ENCODE results near the gene MRTFA. TPM values are rescaled to one million over a fixed set of nuclear protein-coding genes. Genes with fewer than 3 reads are reported as not detected.

The MRTFA gene
- total and polyA plus RNA-seq, 12 donors = 12.3 to 141 (median 41.6) TPM

DNA sequence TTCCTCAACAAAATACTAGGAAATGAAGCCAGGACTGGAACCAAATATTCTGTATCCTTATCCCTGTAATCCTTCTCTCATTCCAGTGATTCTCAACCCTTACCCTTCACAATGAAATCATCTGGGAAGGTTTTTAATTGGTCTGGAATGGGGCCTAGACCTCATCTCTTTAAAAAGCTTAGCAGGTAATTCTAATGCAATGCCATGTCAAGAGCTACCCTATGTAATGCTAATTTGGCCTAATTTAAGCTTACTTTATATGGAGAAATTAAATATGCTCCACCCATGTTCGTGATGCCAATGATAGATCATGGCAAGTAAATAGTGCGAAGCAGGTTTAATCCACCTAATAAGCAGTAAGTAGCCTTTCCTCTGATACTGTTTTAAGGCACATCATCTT is 164.5 kb downstream of the MRTFA start:
- no peaks in the 10 kb centered on the region for H3K27me3 ChIP-seq
- no peak overlapping the region for H3K27ac ChIP-seq
- H3K4me3 ChIP-seq = no peak overlapping the region
- no peaks in the 10 kb centered on the region for H3K9me3 ChIP-seq (replicated peaks in 1 of 3)
- intact Hi-C loops (cut with DNase I) = no loop called here
- H3K4me1 ChIP-seq (replicated peaks in 1 of 2) = peaks cover 0 to 5% of the 10 kb centered on the region in 2 donors
- H3K36me3 ChIP-seq (replicated peaks in 1 of 2) = no peaks in the 10 kb centered on the region
- no peak for TF ChIP-seq POLR2A (IDR thresholded peaks at IDR 0.05)
- TF ChIP-seq, protein P1, sequence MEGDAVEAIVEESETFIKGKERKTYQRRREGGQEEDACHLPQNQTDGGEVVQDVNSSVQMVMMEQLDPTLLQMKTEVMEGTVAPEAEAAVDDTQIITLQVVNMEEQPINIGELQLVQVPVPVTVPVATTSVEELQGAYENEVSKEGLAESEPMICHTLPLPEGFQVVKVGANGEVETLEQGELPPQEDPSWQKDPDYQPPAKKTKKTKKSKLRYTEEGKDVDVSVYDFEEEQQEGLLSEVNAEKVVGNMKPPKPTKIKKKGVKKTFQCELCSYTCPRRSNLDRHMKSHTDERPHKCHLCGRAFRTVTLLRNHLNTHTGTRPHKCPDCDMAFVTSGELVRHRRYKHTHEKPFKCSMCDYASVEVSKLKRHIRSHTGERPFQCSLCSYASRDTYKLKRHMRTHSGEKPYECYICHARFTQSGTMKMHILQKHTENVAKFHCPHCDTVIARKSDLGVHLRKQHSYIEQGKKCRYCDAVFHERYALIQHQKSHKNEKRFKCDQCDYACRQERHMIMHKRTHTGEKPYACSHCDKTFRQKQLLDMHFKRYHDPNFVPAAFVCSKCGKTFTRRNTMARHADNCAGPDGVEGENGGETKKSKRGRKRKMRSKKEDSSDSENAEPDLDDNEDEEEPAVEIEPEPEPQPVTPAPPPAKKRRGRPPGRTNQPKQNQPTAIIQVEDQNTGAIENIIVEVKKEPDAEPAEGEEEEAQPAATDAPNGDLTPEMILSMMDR (IDR thresholded peaks at IDR 0.05) = no peak
- DNase-seq = no peak
- WGBS, 4 donors = 96 to 100% (median 97%) methylated on average over 2 of the region's 2 CpGs

DNA sequence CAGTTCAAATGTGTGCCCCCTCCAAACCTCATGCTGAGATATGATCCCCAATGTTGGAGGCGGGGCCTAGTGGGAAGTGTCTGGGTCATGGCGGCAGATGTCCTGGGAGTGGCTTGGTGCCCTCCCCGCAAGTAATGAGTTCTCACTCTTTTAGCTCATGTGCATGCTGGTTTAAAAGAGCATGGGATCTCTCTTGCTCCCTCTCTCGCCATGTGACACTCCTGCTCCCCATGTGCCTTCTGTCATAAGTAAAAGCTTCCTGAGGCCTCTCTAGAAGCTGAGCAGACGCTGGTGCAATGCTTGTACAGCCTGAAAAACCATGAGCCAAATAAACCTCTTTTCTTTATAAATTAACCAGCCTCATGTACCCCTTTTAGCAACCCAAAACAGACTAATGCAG is 167.3 kb downstream of the MRTFA start:
- intact Hi-C loops (cut with DNase I) = no loop called here
- Histone ChIP-seq H3K9me3 (replicated peaks in 1 of 3) (no peaks in the 10 kb centered on the region), H3K27ac (no peak overlapping the region), H3K4me3 (no peak overlapping the region), H3K4me1 (replicated peaks in 1 of 2) (peaks cover 0 to 13% of the 10 kb centered on the region in 2 donors), H3K27me3 (no peaks in the 10 kb centered on the region), H3K36me3 (replicated peaks in 1 of 2) (no peaks in the 10 kb centered on the region)
- TF ChIP-seq, protein P1 (IDR thresholded peaks at IDR 0.05) = no peak
- no peak for TF ChIP-seq POLR2A (IDR thresholded peaks at IDR 0.05)
- WGBS, 4 donors = 96 to 98% (median 97%) methylated on average over 5 of the region's 5 CpGs
- DNase-seq = no peak

DNA sequence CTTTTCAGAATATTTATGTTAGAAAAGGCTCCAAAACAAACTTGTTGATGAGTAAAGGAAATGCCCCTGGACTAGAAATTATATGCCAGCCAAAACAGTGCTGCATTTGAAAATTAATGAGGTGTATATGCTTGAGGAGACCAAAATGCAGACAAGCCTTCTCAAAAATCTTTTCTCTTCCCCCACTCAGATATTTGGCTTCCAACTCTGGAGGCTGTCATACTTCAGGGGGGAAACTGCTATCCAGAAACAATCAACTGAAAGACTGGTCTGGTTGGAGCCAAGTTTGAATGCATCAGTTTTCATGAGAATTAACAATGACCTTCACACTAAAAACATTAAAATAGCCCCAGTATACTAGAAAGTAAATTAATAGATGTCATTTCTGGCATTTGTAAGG is 167.9 kb downstream of the MRTFA start:
- TF ChIP-seq, protein P1 (IDR thresholded peaks at IDR 0.05) = no peak
- no peak for TF ChIP-seq POLR2A (IDR thresholded peaks at IDR 0.05)
- DNase-seq = no peak
- intact Hi-C loops (cut with DNase I) = no loop called here
- Histone ChIP-seq H3K4me1 (replicated peaks in 1 of 2) (peaks cover 0 to 13% of the 10 kb centered on the region in 2 donors), H3K27me3 (no peaks in the 10 kb centered on the region), H3K27ac (no peak overlapping the region), H3K9me3 (replicated peaks in 1 of 3) (no peaks in the 10 kb centered on the region), H3K4me3 (no peak overlapping the region), H3K36me3 (replicated peaks in 1 of 2) (no peaks in the 10 kb centered on the region)

DNA sequence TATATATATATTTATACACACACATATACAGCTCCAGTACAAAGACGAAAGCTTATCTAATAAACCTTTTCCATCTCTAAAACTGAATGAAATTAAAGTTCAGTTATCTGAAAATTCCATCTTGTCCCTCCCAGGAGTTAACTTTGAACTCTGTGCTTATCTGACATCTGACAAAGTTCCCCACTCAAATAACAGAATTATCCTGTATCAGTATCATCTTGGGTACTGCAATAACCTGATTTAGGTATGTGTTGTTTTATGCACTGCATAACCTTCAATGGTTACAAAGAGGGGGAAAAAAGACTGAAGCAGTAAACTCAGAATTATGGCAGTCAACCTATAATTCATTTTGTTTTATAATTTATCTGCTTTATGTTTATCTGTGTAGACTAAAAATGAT is 169.5 kb downstream of the MRTFA start:
- Histone ChIP-seq H3K27me3 (no peaks in the 10 kb centered on the region), H3K27ac (no peak overlapping the region), H3K9me3 (replicated peaks in 1 of 3) (no peaks in the 10 kb centered on the region), H3K4me1 (replicated peaks in 1 of 2) (peaks cover 0 to 13% of the 10 kb centered on the region in 2 donors), H3K36me3 (replicated peaks in 1 of 2) (no peaks in the 10 kb centered on the region), H3K4me3 (no peak overlapping the region)
- no peak for DNase-seq
- TF ChIP-seq POLR2A (IDR thresholded peaks at IDR 0.05) = no peak
- TF ChIP-seq, protein P1 (IDR thresholded peaks at IDR 0.05) = no peak
- intact Hi-C loops (cut with DNase I) = no loop called here
- 78 to 85% (median 82%) methylated on average over 1 of the region's 1 CpG for WGBS, 4 donors

Measured in adrenal gland (tissue), 12 donors.